OCI-LY1 (cell line): ENCODE measurements around the gene TAS1R3.

Source experiments
- H2AFZ ChIP-seq: fragments of 200-600 bp; sonication (generic), shearing (Covaris generic); 2 replicates; pipeline ENCODE4 v1.6.0; 2014; ENCODE audit warnings: antibody characterized with exemption, mild to moderate bottlenecking, low read length
- H3F3A ChIP-seq: fragments of 200-600 bp; sonication (generic), shearing (Covaris generic); 2 replicates; pipeline ENCODE4 v1.6.0; 2014; ENCODE audit warnings: mild to moderate bottlenecking, antibody characterized with exemption, low read length, moderate library complexity; ENCODE audit not compliant: insufficient read depth
- H3K27ac ChIP-seq: fragments of 200-600 bp; sonication (generic); 2 replicates; pipeline ENCODE4 v1.5.1; 2014; ENCODE audit warnings: low read length, mixed run types, mild to moderate bottlenecking, low read depth; ENCODE audit not compliant: poor library complexity, severe bottlenecking
- H3K27me3 ChIP-seq: fragments of 200-600 bp; sonication (generic); 2 replicates; pipeline ENCODE4 v1.6.0; 2014; ENCODE audit warnings: antibody characterized with exemption, mild to moderate bottlenecking, low read length, moderate library complexity; ENCODE audit not compliant: insufficient read depth
- H3K36me3 ChIP-seq: fragments of 200-600 bp; sonication (generic); 2 replicates; pipeline ENCODE4 v1.6.1; 2014; ENCODE audit warnings: mild to moderate bottlenecking, antibody characterized with exemption, low read length, moderate library complexity, mixed read lengths; ENCODE audit not compliant: insufficient read depth
- H3K4me1 ChIP-seq: fragments of 200-600 bp; sonication (generic); 2 replicates; pipeline ENCODE4 v1.5.1; 2014; ENCODE audit warnings: mild to moderate bottlenecking, low read length, moderate library complexity; ENCODE audit not compliant: insufficient read depth, severe bottlenecking
- H3K4me2 ChIP-seq: fragments of 200-600 bp; sonication (generic), shearing (Covaris generic); 2 replicates; pipeline ENCODE4 v1.6.1; 2014; ENCODE audit warnings: low read length
- H3K4me3 ChIP-seq: fragments of 200-600 bp; sonication (generic); 2 replicates; pipeline ENCODE4 v1.5.1; 2014; ENCODE audit warnings: low read length, low read depth, mild to moderate bottlenecking, mixed read lengths; ENCODE audit not compliant: poor library complexity, severe bottlenecking
- H3K79me2 ChIP-seq: fragments of 200-600 bp; shearing (Covaris generic); 2 replicates; pipeline ENCODE4 v1.6.1; 2016; ENCODE audit warnings: mixed run types, low read length, mixed read lengths; ENCODE audit not compliant: insufficient read depth
- H3K9ac ChIP-seq: fragments of 200-600 bp; sonication (generic), shearing (Covaris generic); 2 replicates; pipeline ENCODE4 v1.6.1; 2014; ENCODE audit warnings: mild to moderate bottlenecking, low read length, mixed read lengths
- H3K9me2 ChIP-seq: fragments of 200-600 bp; sonication (generic), shearing (Covaris generic); 2 replicates; pipeline ENCODE4 v1.6.1; 2014; ENCODE audit warnings: low read depth, mild to moderate bottlenecking, low read length, mixed read lengths
- H3K9me3 ChIP-seq: fragments of 200-600 bp; shearing (Covaris generic); 2 replicates; pipeline ENCODE4 v1.6.1; 2014; ENCODE audit warnings: low read length, mixed read lengths
- H4K20me1 ChIP-seq: fragments of 200-600 bp; sonication (generic), shearing (Covaris generic); 2 replicates; pipeline ENCODE4 v1.6.0; 2016; ENCODE audit warnings: mild to moderate bottlenecking, low read length; ENCODE audit not compliant: insufficient read depth
- CTCF ChIP-seq: fragments of 200-600 bp; sonication (generic), shearing (Covaris generic); IDR thresholded peaks from 2 replicates; pipeline ENCODE4 v1.5.1; 2017; ENCODE audit warnings: mild to moderate bottlenecking, antibody characterized with exemption, low read length, moderate library complexity, mixed read lengths
- EZH2 ChIP-seq: fragments of 200-600 bp; sonication (generic), shearing (Covaris generic); IDR thresholded peaks from 2 replicates; pipeline ENCODE4 v1.8.0; 2017; ENCODE audit warnings: borderline replicate concordance, mixed run types, mild to moderate bottlenecking, antibody characterized with exemption, low read length, moderate library complexity, mixed read lengths

Gene TAS1R3

GRCh38 chr1:1352786-1353388 lies 21.8 kb downstream of the TAS1R3 start:
- H4K20me1 ChIP-seq, result no peaks in the 10 kb centered on the region
- H3K4me2 ChIP-seq, result no peak overlapping the region

GRCh38 chr1:1353389-1354151 lies 22.5 kb downstream of the TAS1R3 start:
- Histone ChIP-seq H3K9ac (no peak overlapping the region), H3K27ac (no peak overlapping the region), H3K27me3 (0 out of 2 replicates have a peak, but pooled peaks cover 7% of the 10 kb centered on the region), H3F3A (no peaks in the 10 kb centered on the region; the same call in 1 of the 2 replicates), H3K9me3 (no peaks in the 10 kb centered on the region), H3K79me2 (no peaks in the 10 kb centered on the region), H3K9me2 (no peaks in the 10 kb centered on the region), H3K4me3 (no peak overlapping the region), H3K4me1 (peaks cover 6% of the 10 kb centered on the region), H2AFZ (no peak overlapping the region), H3K36me3 (no peaks in the 10 kb centered on the region), H4K20me1 (no peaks in the 10 kb centered on the region), H3K4me2 (no peak overlapping the region)
- TF ChIP-seq EZH2 (no peak), CTCF (no peak)

More at GRCh38 chr1:1352786-1353388, 21.8 kb downstream of the TAS1R3 start:
- H2AFZ ChIP-seq, result no peak overlapping the region
- no peak overlapping the region for H3K4me3 ChIP-seq
- H3K79me2 ChIP-seq, result no peaks in the 10 kb centered on the region
- H3K9ac ChIP-seq, result no peak overlapping the region
- H3K9me3 ChIP-seq, result no peaks in the 10 kb centered on the region
- H3K27ac ChIP-seq, result no peak overlapping the region
- H3K36me3 ChIP-seq, result no peaks in the 10 kb centered on the region
- peaks cover 6% of the 10 kb centered on the region; the same call in 1 of the 2 replicates for H3K27me3 ChIP-seq
- H3K4me1 ChIP-seq, result peaks cover 7% of the 10 kb centered on the region
- H3F3A ChIP-seq, result no peaks in the 10 kb centered on the region; the same call in 1 of the 2 replicates
- TF ChIP-seq CTCF, result no peak
- TF ChIP-seq EZH2, result no peak
- no peaks in the 10 kb centered on the region for H3K9me2 ChIP-seq

- Histone ChIP-seq H3K27ac (no peak overlapping the region), H3K27me3 (peaks cover 13% of the 10 kb centered on the region; the same call in 1 of the 2 replicates), H3K4me1 (peaks cover 6% of the 10 kb centered on the region), H3K4me2 (no peak overlapping the region), H3K9me3 (no peaks in the 10 kb centered on the region), H3K9me2 (no peaks in the 10 kb centered on the region), H3K9ac (no peak overlapping the region), H3F3A (no peaks in the 10 kb centered on the region; the same call in 1 of the 2 replicates), H3K36me3 (no peaks in the 10 kb centered on the region), H4K20me1 (no peaks in the 10 kb centered on the region), H3K79me2 (no peaks in the 10 kb centered on the region), H2AFZ (no peak overlapping the region), H3K4me3 (no peak overlapping the region)
- no peak for TF ChIP-seq EZH2
- TF ChIP-seq CTCF, result no peak
These were observed 23.5 kb downstream of the TAS1R3 start for GRCh38 chr1:1354271-1355247.
